HepG2 (cell line): ENCODE data around the gene VAV2. TPM values are rescaled to one million over a fixed set of nuclear protein-coding genes. Genes with fewer than 3 reads are reported as not detected.

Experiments
- ATAC-seq: fragments of 200-7000 bp; cut with Tn5 transposase; 3 replicates; pipeline ENCODE4 v1.9.1; 2020; ENCODE audit warnings: mild to moderate bottlenecking, moderate library complexity
- BruUV-seq: library from RNA; stranded (reverse); fragments of 400-500 nt; replicated peaks from 2 replicates; lab custom pipeline; 2021; lab: Mats Ljungman, UMichigan
- CTCF ChIA-PET: fragments of 300-600 bp; formaldehyde crosslinking; extraction: SDS; loops from one replicate; lab custom pipeline; 2021; ENCODE audit warnings: low total read pairs, inconsistent platforms, low intra/inter-chr PET ratio; lab: Yijun Ruan, JAX
- POLR2A ChIA-PET: fragments of 350-600 bp; sonication (Branson Sonifier 250); formaldehyde crosslinking; loops from one replicate; lab custom pipeline; 2020; ENCODE audit warnings: antibody characterized with exemption, inconsistent platforms; lab: Yijun Ruan, JAX
- DNase-seq: peaks from one replicate; pipeline ENCODE4 v3.0.0-alpha.2; 2015; ENCODE audit warnings: low spot score
- FAIRE-seq: peaks from 3 replicates; lab custom pipeline; 2011; peaks lifted over from hg19 to GRCh38; lab: Jason Lieb, UNC
- H2AFZ ChIP-seq: one replicate; pipeline ENCODE4 v1.6.1; 2011; ENCODE audit warnings: low read length, inconsistent platforms
- H3K27ac ChIP-seq: fragments of 300-600 bp; 3 replicates; pipeline ENCODE4 v1.8.0; 2011; ENCODE audit warnings: mixed run types, mild to moderate bottlenecking, mixed read lengths, low read length, inconsistent platforms; ENCODE audit not compliant: insufficient read depth; ENCODE audit errors: extremely low read length
- H3K27me3 ChIP-seq, 2 experiments: fragments of 200-600 bp in 1 of 2; 2 replicates in 1 of 2; 3 replicates in 1 of 2; pipeline versions ENCODE4 v1.6.0 to v1.8.0; 2011; ENCODE audit warnings: low read length in 2 of 2, mild to moderate bottlenecking in 2 of 2, moderate library complexity in 2 of 2, inconsistent platforms in 1 of 2; ENCODE audit not compliant: insufficient read depth in 2 of 2, control insufficient read depth in 1 of 2
- H3K36me3 ChIP-seq, 2 experiments: fragments of 200-600 bp in 1 of 2; replicated peaks in 1 of 2; 2 replicates in 1 of 2; 3 replicates in 1 of 2; pipeline versions ENCODE4 v1.5.1 to v1.8.0; 2011; ENCODE audit warnings: low read length in 2 of 2, inconsistent platforms in 1 of 2; ENCODE audit not compliant: insufficient read depth in 2 of 2, control insufficient read depth in 1 of 2
- H3K4me1 ChIP-seq: 2 replicates; pipeline ENCODE4 v1.5.1; 2012; ENCODE audit warnings: low read length, inconsistent platforms; ENCODE audit not compliant: insufficient read depth
- H3K4me2 ChIP-seq: 2 replicates; pipeline ENCODE4 v1.6.0; 2011; ENCODE audit warnings: low read depth, low read length, inconsistent platforms
- H3K4me3 ChIP-seq, 3 experiments: fragments of 200-600 bp in 1 of 3; sonication (generic), shearing (Covaris generic) in 1 of 3; replicated peaks in 1 of 3; 2 replicates each; pipeline ENCODE4 v1.5.1; 2011 to 2016; ENCODE audit warnings: low read length in 3 of 3, inconsistent platforms in 2 of 3, low read depth in 2 of 3, mild to moderate bottlenecking in 2 of 3, control low read depth in 1 of 3, mixed read lengths in 1 of 3; ENCODE audit not compliant: insufficient read depth in 1 of 3
- H3K79me2 ChIP-seq: one replicate; pipeline ENCODE4 v1.6.1; 2011; ENCODE audit warnings: low read length, inconsistent platforms; ENCODE audit not compliant: insufficient read depth
- H3K9ac ChIP-seq: 2 replicates; pipeline ENCODE4 v1.6.0; 2011; ENCODE audit warnings: mild to moderate bottlenecking, low read depth, low read length, inconsistent platforms; ENCODE audit not compliant: insufficient read depth
- H3K9me3 ChIP-seq: 2 replicates; pipeline ENCODE4 v1.5.1; 2012; ENCODE audit warnings: mild to moderate bottlenecking, low read length
- H4K20me1 ChIP-seq: 2 replicates; pipeline ENCODE4 v1.6.0; 2011; ENCODE audit warnings: inconsistent platforms, mild to moderate bottlenecking, low read length, moderate library complexity; ENCODE audit not compliant: insufficient read depth
- BCL6 ChIP-seq: IDR thresholded peaks from 2 replicates; pipeline ENCODE4 v1.6.1; 2016; ENCODE audit warnings: missing genetic modification reagents, missing compliant biosample characterization
- FOXJ3 ChIP-seq: sonication (generic); formaldehyde crosslinking; IDR thresholded peaks from 2 replicates; pipeline ENCODE4 v1.4.0; 2020; ENCODE audit warnings: missing genetic modification reagents, mild to moderate bottlenecking, borderline replicate concordance
- KAT7 ChIP-seq: IDR thresholded peaks from 2 replicates; pipeline ENCODE4 v1.6.1; 2018; ENCODE audit warnings: borderline replicate concordance, missing compliant biosample characterization
- MXD3 ChIP-seq: IDR thresholded peaks from 2 replicates; pipeline ENCODE4 v1.6.1; 2016; ENCODE audit warnings: mild to moderate bottlenecking, missing biosample characterization, missing genetic modification reagents
- RAD51 ChIP-seq: fragments of 450-650 bp; IDR thresholded peaks from 2 replicates; pipeline ENCODE4 v1.6.1; 2016; ENCODE audit warnings: borderline replicate concordance
- SRSF9 ChIP-seq: fragments of 200-400 bp; formaldehyde crosslinking; IDR thresholded peaks from 2 replicates; pipeline ENCODE4 v1.6.1; 2018; ENCODE audit warnings: borderline replicate concordance, mild to moderate bottlenecking, low read depth, low read length; ENCODE audit not compliant: insufficient read depth, poor library complexity, severe bottlenecking
- ZBTB4 ChIP-seq: sonication (generic); formaldehyde crosslinking; IDR thresholded peaks from 2 replicates; pipeline ENCODE4 v1.4.0; 2020; ENCODE audit warnings: missing genetic modification reagents, mild to moderate bottlenecking, borderline replicate concordance
- ZNF207 ChIP-seq: fragments of 450-650 bp; IDR thresholded peaks from 2 replicates; pipeline ENCODE4 v1.6.1; 2016; ENCODE audit warnings: antibody characterized with exemption, borderline replicate concordance
- ZNF512B ChIP-seq: sonication (generic); formaldehyde crosslinking; IDR thresholded peaks from 2 replicates; pipeline ENCODE4 v1.5.1; 2020; ENCODE audit warnings: missing genetic modification reagents, mild to moderate bottlenecking, borderline replicate concordance
- ZNF552 ChIP-seq: sonication (generic); formaldehyde crosslinking; IDR thresholded peaks from 2 replicates; pipeline ENCODE4 v1.9.0; 2022; ENCODE audit warnings: missing genetic modification reagents, mild to moderate bottlenecking, borderline replicate concordance
- WGBS: methylation state at CpG from one replicate; pipeline ENCODE4 v1.1.6; 2017; ENCODE audit warnings: low lambda C conversion rate; 5-methylcytosine and 5-hydroxymethylcytosine counted together
- in situ Hi-C: cut with HindIII; loops from 2 replicates; pipeline ENCODE4 v1.10.0; 2017; ENCODE audit warnings: low pct_unique_long_range_greater_than_20kb; ENCODE audit not compliant: extremely low pct_ligation_motif_present
- intact Hi-C: fragments of 100-400 bp; cut with micrococcal nuclease; formaldehyde crosslinking; loops from one replicate; pipeline ENCODE4 v1.10.0; 2022; ENCODE audit not compliant: unreplicated experiment
- polyA plus RNA-seq, 8 experiments: library from polyadenylated mRNA; depleted of rRNA in 3 of 8; stranded (reverse) in 7 of 8; unstranded in 1 of 8; fragments of >200 nt; fragmentation: Illumina TruSeq in 4 of 8; extraction: Trizol in 4 of 8; gene quantifications; 2 replicates each; pipeline versions ENCODE4 v1.2.1 to v1.2.3, GENCODE V29; 2011 to 2016; ENCODE audit warnings: low read depth in 4 of 8, missing spikeins in 1 of 8, mixed read lengths in 1 of 8; ENCODE audit not compliant: insufficient read depth in 1 of 8
- total RNA-seq, 5 experiments: library from RNA; depleted of rRNA; stranded (reverse); fragments of >200 nt; fragmentation: Illumina TruSeq; extraction: Trizol; gene quantifications; 2 replicates each; pipeline ENCODE4 v1.2.3, GENCODE V29; 2016; ENCODE audit warnings: low read depth in 1 of 5
- TF ChIP-seq, protein P1 (sequence below): sonication (generic); formaldehyde crosslinking; IDR thresholded peaks from 2 replicates; pipeline ENCODE4 v1.5.0; 2020; ENCODE audit warnings: missing genetic modification reagents
- TF ChIP-seq, protein P2 (sequence below): sonication (generic); formaldehyde crosslinking; IDR thresholded peaks from 2 replicates; pipeline ENCODE4 v1.4.0; 2020; ENCODE audit warnings: mild to moderate bottlenecking, missing genetic modification reagents

VAV2 gene
- total and polyA plus RNA-seq, 2 of the 13 experiments (the other 11 are each of a cell fraction or from before 2014, with no cell fraction given) = 22.5 to 22.9 TPM

DNA sequence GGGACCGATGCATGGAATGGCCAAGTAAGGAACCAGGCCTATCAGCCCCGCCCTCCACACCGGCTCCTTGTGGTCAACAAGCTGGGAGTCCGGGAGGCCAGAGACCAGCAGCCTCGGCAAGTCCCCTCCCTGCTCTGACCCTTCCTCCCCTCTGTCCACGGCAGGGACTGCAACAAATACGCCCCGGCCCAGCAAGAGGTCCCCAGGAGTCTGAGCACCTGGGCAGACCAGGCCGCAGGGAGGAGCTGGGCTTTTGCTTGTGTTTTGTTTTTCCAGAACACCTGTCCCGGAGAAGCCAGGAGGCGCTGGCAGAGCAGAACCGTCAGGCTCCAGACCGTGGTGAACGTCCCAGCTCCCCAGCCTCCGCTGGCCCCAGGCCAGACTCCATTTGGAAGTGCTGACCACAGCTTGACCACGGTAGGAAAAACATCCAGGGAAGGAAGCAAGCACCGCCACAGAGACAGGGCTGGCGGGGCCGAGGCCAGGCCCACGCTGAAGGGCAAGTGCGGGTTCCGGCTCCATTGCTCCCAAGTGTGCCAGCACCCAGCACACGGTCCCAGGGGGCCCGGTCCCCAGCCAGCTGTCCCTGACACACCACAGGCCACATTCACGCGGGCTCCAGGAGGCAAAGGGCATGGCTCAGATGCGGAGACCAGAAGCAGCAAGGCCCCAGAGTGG lies 56.7 kb downstream of the VAV2 start (continued):
- TF ChIP-seq KAT7 (CRISPR knock-in tag) (no peak), ZBTB4 (CRISPR knock-in tag) (0 out of 2 replicates have a peak, but pooled peaks have one; percentile 39)

DNA sequence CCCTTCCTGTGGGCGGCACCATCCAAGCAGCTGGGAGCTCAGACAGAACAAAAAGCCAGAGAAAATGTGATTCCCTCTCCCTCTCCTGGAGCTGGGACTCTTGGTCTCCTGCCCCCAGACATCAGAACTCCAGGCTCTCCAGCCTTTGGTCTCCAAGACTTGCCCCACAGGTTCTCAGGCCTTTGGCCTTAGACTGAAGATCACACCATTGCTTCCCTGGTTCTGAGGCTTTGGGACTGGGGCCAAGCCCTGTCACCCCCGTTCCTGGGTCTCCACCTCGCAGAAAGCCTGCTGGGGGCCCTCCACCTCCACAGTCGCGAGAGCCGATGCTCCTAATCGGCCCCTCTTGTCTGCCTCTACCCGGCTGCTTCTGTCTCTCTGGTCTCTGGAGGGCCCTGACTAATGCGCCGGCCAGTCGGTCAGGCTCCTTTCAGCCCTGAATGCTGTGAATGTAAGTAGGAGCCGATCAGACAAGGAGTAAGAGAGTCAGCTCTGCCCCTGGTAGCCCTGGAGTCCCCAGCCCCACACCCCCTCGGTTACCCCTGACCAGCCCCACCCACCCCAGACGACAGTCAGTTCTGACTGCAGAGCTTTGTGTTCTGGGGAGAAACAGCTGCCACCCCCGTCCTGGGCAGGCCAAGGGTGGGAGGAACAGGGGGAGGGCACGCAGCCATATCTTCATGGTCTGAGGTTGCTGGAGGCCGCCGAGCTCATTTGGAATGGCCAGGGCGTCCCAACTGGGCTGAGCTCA lies 57.5 kb downstream of the VAV2 start:
- in situ Hi-C loops = no loop called here
- ATAC-seq (no peak), DNase-seq (no peak), FAIRE-seq (no peak)
- H3K27me3 ChIP-seq = no peaks in the 10 kb centered on the region
- H3K9ac ChIP-seq = no peak overlapping the region
- H2AFZ ChIP-seq = no peak overlapping the region
- no peaks in the 10 kb centered on the region for H3K9me3 ChIP-seq
- H3K4me2 ChIP-seq = no peak overlapping the region
- no peak overlapping the region for H3K4me3 ChIP-seq
- peaks cover 15% of the 10 kb centered on the region; the same call in 1 of the 2 replicates for H4K20me1 ChIP-seq
- POLR2A ChIA-PET = no interaction called here
- H3K4me1 ChIP-seq = peaks cover 28% of the 10 kb centered on the region
- intact Hi-C loops = no loop called here
- peaks cover 15 to 23% of the 10 kb centered on the region in 2 experiments; a peak in 4 of 5 replicates for H3K36me3 ChIP-seq
- no peak overlapping the region for H3K27ac ChIP-seq
- BruUV-seq = no TSS peak
- WGBS = 93% methylated on average over 14 of the region's 19 CpGs
- CTCF ChIA-PET = no interaction called here
- H3K79me2 ChIP-seq = peaks cover 32% of the 10 kb centered on the region
- TF ChIP-seq MXD3 (CRISPR knock-in tag) (no peak), ZNF552 (CRISPR knock-in tag) (no peak), ZNF207 (no peak), SRSF9 (no peak), ZNF512B (no peak), RAD51 (no peak), FOXJ3 (no peak), BCL6 (CRISPR knock-in tag) (no peak)
- TF ChIP-seq, protein P1, sequence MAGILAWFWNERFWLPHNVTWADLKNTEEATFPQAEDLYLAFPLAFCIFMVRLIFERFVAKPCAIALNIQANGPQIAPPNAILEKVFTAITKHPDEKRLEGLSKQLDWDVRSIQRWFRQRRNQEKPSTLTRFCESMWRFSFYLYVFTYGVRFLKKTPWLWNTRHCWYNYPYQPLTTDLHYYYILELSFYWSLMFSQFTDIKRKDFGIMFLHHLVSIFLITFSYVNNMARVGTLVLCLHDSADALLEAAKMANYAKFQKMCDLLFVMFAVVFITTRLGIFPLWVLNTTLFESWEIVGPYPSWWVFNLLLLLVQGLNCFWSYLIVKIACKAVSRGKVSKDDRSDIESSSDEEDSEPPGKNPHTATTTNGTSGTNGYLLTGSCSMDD (CRISPR knock-in tag) = no peak
- TF ChIP-seq, protein P2, sequence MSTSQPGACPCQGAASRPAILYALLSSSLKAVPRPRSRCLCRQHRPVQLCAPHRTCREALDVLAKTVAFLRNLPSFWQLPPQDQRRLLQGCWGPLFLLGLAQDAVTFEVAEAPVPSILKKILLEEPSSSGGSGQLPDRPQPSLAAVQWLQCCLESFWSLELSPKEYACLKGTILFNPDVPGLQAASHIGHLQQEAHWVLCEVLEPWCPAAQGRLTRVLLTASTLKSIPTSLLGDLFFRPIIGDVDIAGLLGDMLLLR = no peak
